B cell (primary cell): ENCODE data around the gene MOAP1. TPM values are rescaled to one million over a fixed set of nuclear protein-coding genes. Genes with fewer than 3 reads are reported as not detected.

Source experiments
- ATAC-seq: fragments of 200-7000 bp; cut with Tn5 transposase; one replicate; pipeline ENCODE4 v1.10.0; 2021; ENCODE audit warnings: low read depth, mild to moderate bottlenecking, moderate number of reproducible peaks, moderate library complexity
- CTCF ChIA-PET: fragments of 350-600 bp; sonication (Branson Sonifier 250); formaldehyde crosslinking; loops from one replicate; lab custom pipeline; 2021; ENCODE audit warnings: antibody characterized with exemption, inconsistent platforms; lab: Charles Lee
- POLR2A ChIA-PET: fragments of 350-600 bp; sonication (Branson Sonifier 250); formaldehyde crosslinking; loops from one replicate; lab custom pipeline; 2021; ENCODE audit warnings: antibody characterized with exemption; lab: Charles Lee
- DNase-seq: peaks from one replicate; pipeline ENCODE4 v3.0.0; 2013
- H2AFZ ChIP-seq: 2 replicates; pipeline ENCODE4 v1.6.1; 2012; ENCODE audit warnings: mild to moderate bottlenecking, low read depth, low read length; ENCODE audit not compliant: insufficient read depth, poor library complexity, severe bottlenecking
- H3K27ac ChIP-seq, 2 donors: 1 replicate in 1 of 2; 2 replicates in 1 of 2; pipeline ENCODE4 v1.5.1; 2012 to 2013; ENCODE audit warnings: low read length in 2 of 2, mild to moderate bottlenecking in 2 of 2, moderate library complexity in 1 of 2
- H3K27me3 ChIP-seq, 4 experiments: fragments of 200-600 bp in 1 of 4; sonication (generic) in 1 of 4; replicated peaks in 1 of 4; 1 replicate in 2 of 4; 2 replicates in 2 of 4; pipeline versions ENCODE4 v1.6.1 to v1.7.0; 2013 to 2016; ENCODE audit warnings: low read length in 3 of 4, mild to moderate bottlenecking in 2 of 4, mixed read lengths in 1 of 4, moderate library complexity in 1 of 4; ENCODE audit not compliant: insufficient read depth in 4 of 4, control insufficient read depth in 3 of 4; ENCODE audit errors: control extremely low read depth in 1 of 4
- H3K36me3 ChIP-seq, 2 experiments: replicated peaks in 1 of 2; 1 replicate in 1 of 2; 2 replicates in 1 of 2; pipeline versions ENCODE4 v1.6.1 to v1.7.1; 2013; ENCODE audit warnings: low read length in 1 of 2; ENCODE audit not compliant: insufficient read depth in 2 of 2, control insufficient read depth in 1 of 2; ENCODE audit errors: control extremely low read depth in 1 of 2, extremely low read depth in 1 of 2
- H3K4me1 ChIP-seq, 2 donors: fragments of 200-600 bp in 1 of 2; sonication (generic) in 1 of 2; 1 replicate in 1 of 2; 2 replicates in 1 of 2; pipeline versions ENCODE4 v1.5.1 to v1.6.1; 2013 to 2017; ENCODE audit warnings: low read length in 2 of 2; ENCODE audit not compliant: control insufficient read depth in 2 of 2, insufficient read depth in 2 of 2
- H3K4me2 ChIP-seq: replicated peaks from 2 replicates; pipeline ENCODE3; 2012; ENCODE audit warnings: mild to moderate bottlenecking, low read depth, low read length; ENCODE audit not compliant: poor library complexity, severe bottlenecking
- H3K4me3 ChIP-seq, 5 experiments: fragments of 200-600 bp in 1 of 5; sonication (generic) in 1 of 5; 1 replicate in 3 of 5; 2 replicates in 2 of 5; pipeline versions ENCODE4 v1.5.1 to v1.7.0; 2011 to 2016; ENCODE audit warnings: low read length in 4 of 5, mild to moderate bottlenecking in 4 of 5, low read depth in 2 of 5, control low read depth in 1 of 5, moderate library complexity in 1 of 5; ENCODE audit not compliant: insufficient read depth in 1 of 5; ENCODE audit errors: control extremely low read depth in 1 of 5, extremely low read depth in 1 of 5
- H3K79me2 ChIP-seq: fragments of 200-600 bp; sonication (generic); one replicate; pipeline ENCODE4 v1.6.0; 2016; ENCODE audit warnings: low read length; ENCODE audit not compliant: control insufficient read depth, insufficient read depth
- H3K9ac ChIP-seq: fragments of 200-600 bp; sonication (generic); 2 replicates; pipeline ENCODE4 v1.6.1; 2017; ENCODE audit warnings: mild to moderate bottlenecking, low read length, moderate library complexity
- H3K9me3 ChIP-seq, 3 donors: one replicate each; pipeline versions ENCODE4 v1.6.1 to v1.7.1; 2013; ENCODE audit warnings: low read length in 2 of 3; ENCODE audit not compliant: control insufficient read depth in 2 of 3, insufficient read depth in 1 of 3; ENCODE audit errors: control extremely low read depth in 1 of 3
- H4K20me1 ChIP-seq: 2 replicates; pipeline ENCODE4 v1.6.0; 2012; ENCODE audit warnings: mild to moderate bottlenecking, low read length; ENCODE audit not compliant: insufficient read depth, control insufficient read depth, poor library complexity, severe bottlenecking
- H3K27ac Mint-ChIP-seq: one replicate; pipeline ENCODE4 v1.8.0; 2021; ENCODE audit warnings: mixed read lengths
- H3K27me3 Mint-ChIP-seq: one replicate; pipeline ENCODE4 v1.8.0; 2021; ENCODE audit warnings: mixed read lengths
- H3K4me1 Mint-ChIP-seq: one replicate; pipeline ENCODE4 v1.8.0; 2021; ENCODE audit warnings: mixed read lengths
- H3K4me3 Mint-ChIP-seq: one replicate; pipeline ENCODE4 v1.8.0; 2021; ENCODE audit warnings: mixed read lengths
- H3K9me3 Mint-ChIP-seq: one replicate; pipeline ENCODE4 v1.8.0; 2022; ENCODE audit warnings: mixed read lengths; ENCODE audit not compliant: insufficient read depth
- CTCF ChIP-seq: fragments of 200-600 bp; IDR thresholded peaks from one replicate; pipeline ENCODE4 v1.8.0; 2022; ENCODE audit warnings: antibody characterized with exemption, mild to moderate bottlenecking
- EZH2 ChIP-seq: IDR thresholded peaks from 2 replicates; pipeline ENCODE4 v1.6.1; 2012; ENCODE audit warnings: borderline replicate concordance, low read depth, mild to moderate bottlenecking, moderate library complexity, low read length; ENCODE audit not compliant: insufficient read depth, poor library complexity, severe bottlenecking
- WGBS: methylation state at CpG from one replicate; pipeline ENCODE4 v1.1.5; 2013; ENCODE audit warnings: missing lambda C conversion rate; ENCODE audit not compliant: insufficient coverage; 5-methylcytosine and 5-hydroxymethylcytosine counted together
- intact Hi-C: fragments of 100-400 bp; cut with micrococcal nuclease; formaldehyde crosslinking; loops from one replicate; pipeline ENCODE4 v1.10.0; 2022
- polyA plus RNA-seq: library from polyadenylated mRNA; depleted of rRNA; stranded (reverse); fragments of >200 nt; gene quantifications from 2 replicates; pipeline ENCODE4 v1.2.3, GENCODE V29; 2012
- total RNA-seq, 2 donors: library from RNA; stranded (reverse); fragments of 120-200 nt in 1 of 2; gene quantifications; 1 replicate in 1 of 2; 2 replicates in 1 of 2; pipeline versions ENCODE4 v1.2.3 to v1.2.4, GENCODE V29; 2013 to 2022

The MOAP1 gene
- total and polyA plus RNA-seq, 2 donors (not counting 1 experiment from before 2014, with no cell fraction given), result 30.8 to 74.9 TPM

DNA sequence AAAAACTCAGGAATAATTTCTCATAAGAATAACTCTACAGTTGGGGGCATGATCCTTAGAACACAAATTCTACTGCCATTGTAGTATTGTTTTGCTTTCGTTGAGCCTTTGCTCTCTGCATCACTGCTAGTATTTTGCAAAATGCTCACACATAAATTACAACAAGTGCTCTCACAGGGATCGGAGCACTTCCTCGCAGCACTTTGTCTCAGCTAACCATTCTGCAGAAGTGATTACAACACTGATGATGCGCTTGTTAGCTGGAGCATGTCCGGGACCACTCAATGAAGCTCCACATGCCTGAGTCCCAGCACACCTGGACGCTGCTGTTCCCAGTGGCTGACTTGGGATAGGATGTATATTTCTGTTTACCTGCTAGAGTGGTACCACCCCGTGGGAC lies 31.6 kb downstream of the MOAP1 start:
- Histone ChIP-seq H3K4me2 (no peak overlapping the region), H2AFZ (no peak overlapping the region), H4K20me1 (no peaks in the 10 kb centered on the region), H3K27me3 (peaks cover 0 to 3% (median 0%) of the 10 kb centered on the region in 4 experiments), H3K36me3 (no peaks in the 10 kb centered on the region), H3K79me2 (no peaks in the 10 kb centered on the region), H3K4me3 (no peak overlapping the region), H3K9me3 (no peaks in the 10 kb centered on the region), H3K9ac (no peak overlapping the region), H3K27ac (no peak overlapping the region), H3K4me1 (no peaks in the 10 kb centered on the region)
- TF ChIP-seq EZH2, result no peak
- Mint-ChIP-seq H3K9me3 (no peaks in the 10 kb centered on the region), H3K27ac (no peak overlapping the region), H3K4me1 (no peaks in the 10 kb centered on the region), H3K27me3 (peaks cover 6% of the 10 kb centered on the region), H3K4me3 (no peak overlapping the region)
- intact Hi-C loops, result no loop called here
- ChIA-PET CTCF (no interaction called here), POLR2A (interaction anchor here (0.8 kb wide), 1 partner anchor 31 kb away, joined by 5 read pairs; no protein-coding TSS in a partner anchor)
- no peak for DNase-seq
- WGBS, result 80% methylated on average over 4 of the region's 7 CpGs
- ATAC-seq, result no peak

- ChIA-PET CTCF (interaction anchor here (0.9 to 1.1 kb wide), 2 partner anchors 9 to 11 kb away, joined by 3 to 7 read pairs; no protein-coding TSS in a partner anchor), POLR2A (no interaction called here)
- Histone ChIP-seq H3K4me3 (no peak overlapping the region), H3K79me2 (no peaks in the 10 kb centered on the region), H3K9me3 (no peaks in the 10 kb centered on the region), H2AFZ (no peak overlapping the region), H3K9ac (no peak overlapping the region), H3K27me3 (peaks cover 0 to 3% (median 0%) of the 10 kb centered on the region in 4 experiments), H3K27ac (no peak overlapping the region), H4K20me1 (no peaks in the 10 kb centered on the region), H3K4me2 (no peak overlapping the region), H3K36me3 (no peaks in the 10 kb centered on the region), H3K4me1 (no peaks in the 10 kb centered on the region)
- peaks cover 6% of the 10 kb centered on the region for H3K27me3 Mint-ChIP-seq
- H3K9me3 Mint-ChIP-seq, result no peaks in the 10 kb centered on the region
- no peak overlapping the region for H3K4me3 Mint-ChIP-seq
- DNase-seq, result no peak
- ATAC-seq, result no peak
- H3K27ac Mint-ChIP-seq, result no peak overlapping the region
- no peaks in the 10 kb centered on the region for H3K4me1 Mint-ChIP-seq
- whole genome bisulfite sequencing, result 62% methylated on average over 12 of the region's 16 CpGs
- no peak for TF ChIP-seq EZH2
- TF ChIP-seq CTCF, result no peak
- intact Hi-C loops, result no loop called here
Measured at GRCh38 chr14:93150227-93151208, 34.2 kb downstream of the MOAP1 start.
